Breast epithelium (tissue), 4 donors: ENCODE measurements around the gene SERTAD1. TPM values are rescaled to one million over a fixed set of nuclear protein-coding genes. Genes with fewer than 3 reads are reported as not detected.

Experiments used
- DNase-seq, 2 donors: peaks; one replicate each; pipeline ENCODE4 v3.0.0-alpha.2; 2019; ENCODE audit warnings: low spot score in 2 of 2
- H3K27ac ChIP-seq, 2 donors: fragments of 200-600 bp; sonication (generic) in 1 of 2; one replicate each; pipeline ENCODE4 v1.5.1; 2016 to 2019; ENCODE audit warnings: mild to moderate bottlenecking in 1 of 2
- H3K27me3 ChIP-seq, 2 donors: fragments of 200-600 bp; sonication (generic) in 1 of 2; one replicate each; pipeline versions ENCODE4 v1.5.1 to v1.6.0; 2017 to 2019; ENCODE audit warnings: control low read depth in 1 of 2, mild to moderate bottlenecking in 1 of 2
- H3K36me3 ChIP-seq: fragments of 200-600 bp; one replicate; pipeline ENCODE4 v1.5.1; 2019
- H3K4me1 ChIP-seq, 2 donors: fragments of 200-600 bp; sonication (generic); one replicate each; pipeline ENCODE4 v1.5.1; 2016 to 2019; ENCODE audit warnings: control low read depth in 1 of 2
- H3K4me3 ChIP-seq, 3 donors: fragments of 200-600 bp; sonication (generic); 1 replicate in 2 of 3; 2 replicates in 1 of 3; pipeline ENCODE4 v1.5.1; 2016 to 2019; ENCODE audit warnings: mild to moderate bottlenecking in 3 of 3, moderate library complexity in 2 of 3
- H3K9me3 ChIP-seq, 2 donors: fragments of 200-600 bp; sonication (generic) in 1 of 2; one replicate each; pipeline ENCODE4 v1.5.1; 2016 to 2019; ENCODE audit warnings: control low read depth in 1 of 2
- POLR2A ChIP-seq: fragments of 450-650 bp; IDR thresholded peaks from one replicate; pipeline ENCODE4 v1.6.1; 2016; ENCODE audit warnings: antibody characterized with exemption, mild to moderate bottlenecking, moderate library complexity
- POLR2AphosphoS5 ChIP-seq, 3 donors: sonication (generic); formaldehyde crosslinking; IDR thresholded peaks; one replicate each; pipeline ENCODE4 v1.6.1; 2017; ENCODE audit warnings: antibody characterized with exemption in 3 of 3
- intact Hi-C: fragments of 100-400 bp; cut with DNase I; formaldehyde crosslinking; loops from one replicate; pipeline ENCODE4 v1.15.1; 2023; ENCODE audit warnings: low total_unique reads
- total RNA-seq, 3 donors: library from RNA; depleted of rRNA; stranded (reverse); fragments of >200 nt; gene quantifications; one replicate each; pipeline ENCODE4 v1.1.0, GENCODE V29; 2016
- TF ChIP-seq, protein P1 (sequence below), 3 donors: fragments of 450-650 bp; IDR thresholded peaks; one replicate each; pipeline ENCODE4 v1.5.1; 2016 to 2017; ENCODE audit warnings: antibody characterized with exemption in 3 of 3, mild to moderate bottlenecking in 3 of 3, moderate library complexity in 3 of 3

SERTAD1 gene
- total RNA-seq, 3 donors from 2014 or later = 10.4 to 25.3 (median 18.0) TPM

DNA sequence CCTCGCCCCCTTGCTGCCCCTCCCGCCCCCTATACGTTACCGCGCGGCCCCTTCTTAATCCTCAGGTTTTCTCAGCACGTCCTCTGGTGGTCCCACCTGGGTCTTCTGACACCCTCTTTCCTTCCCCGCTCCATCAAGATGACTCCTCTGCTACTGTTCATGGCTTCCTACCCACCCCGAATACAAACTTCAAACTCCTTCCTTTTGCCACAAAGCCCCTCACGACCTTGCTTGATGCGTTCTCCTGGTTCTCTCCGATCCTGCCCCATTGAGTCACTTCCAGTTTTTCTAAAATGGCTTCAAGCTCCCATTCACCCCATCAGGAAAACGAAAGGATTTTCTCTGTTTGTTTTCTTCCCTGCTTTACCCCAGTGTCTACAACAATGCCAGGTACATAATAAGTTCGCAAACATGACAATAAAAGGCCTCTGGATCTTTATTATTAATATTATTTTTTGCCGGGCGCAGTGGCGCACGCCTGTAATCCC, 19.1 kb upstream of the SERTAD1 start:
- H3K27ac ChIP-seq = peak overlapping the region; percentile 98 to 99
- H3K4me3 ChIP-seq = peak overlapping the region; percentile 90 to 95 (median 94)
- peaks cover 0 to 20% of the 10 kb centered on the region in 2 donors for H3K4me1 ChIP-seq
- TF ChIP-seq POLR2AphosphoS5 (IDR thresholded peaks at IDR 0.05) (peak in 1 of 3 donors; percentile 31), POLR2A (no peak)
- TF ChIP-seq, protein P1, sequence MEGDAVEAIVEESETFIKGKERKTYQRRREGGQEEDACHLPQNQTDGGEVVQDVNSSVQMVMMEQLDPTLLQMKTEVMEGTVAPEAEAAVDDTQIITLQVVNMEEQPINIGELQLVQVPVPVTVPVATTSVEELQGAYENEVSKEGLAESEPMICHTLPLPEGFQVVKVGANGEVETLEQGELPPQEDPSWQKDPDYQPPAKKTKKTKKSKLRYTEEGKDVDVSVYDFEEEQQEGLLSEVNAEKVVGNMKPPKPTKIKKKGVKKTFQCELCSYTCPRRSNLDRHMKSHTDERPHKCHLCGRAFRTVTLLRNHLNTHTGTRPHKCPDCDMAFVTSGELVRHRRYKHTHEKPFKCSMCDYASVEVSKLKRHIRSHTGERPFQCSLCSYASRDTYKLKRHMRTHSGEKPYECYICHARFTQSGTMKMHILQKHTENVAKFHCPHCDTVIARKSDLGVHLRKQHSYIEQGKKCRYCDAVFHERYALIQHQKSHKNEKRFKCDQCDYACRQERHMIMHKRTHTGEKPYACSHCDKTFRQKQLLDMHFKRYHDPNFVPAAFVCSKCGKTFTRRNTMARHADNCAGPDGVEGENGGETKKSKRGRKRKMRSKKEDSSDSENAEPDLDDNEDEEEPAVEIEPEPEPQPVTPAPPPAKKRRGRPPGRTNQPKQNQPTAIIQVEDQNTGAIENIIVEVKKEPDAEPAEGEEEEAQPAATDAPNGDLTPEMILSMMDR (IDR thresholded peaks at IDR 0.05) = peak in 1 of 3 donors; percentile 20
- intact Hi-C loops = no loop called here
- H3K27me3 ChIP-seq = no peaks in the 10 kb centered on the region
- no peak for DNase-seq
- no peaks in the 10 kb centered on the region for H3K36me3 ChIP-seq
- H3K9me3 ChIP-seq = no peaks in the 10 kb centered on the region

DNA sequence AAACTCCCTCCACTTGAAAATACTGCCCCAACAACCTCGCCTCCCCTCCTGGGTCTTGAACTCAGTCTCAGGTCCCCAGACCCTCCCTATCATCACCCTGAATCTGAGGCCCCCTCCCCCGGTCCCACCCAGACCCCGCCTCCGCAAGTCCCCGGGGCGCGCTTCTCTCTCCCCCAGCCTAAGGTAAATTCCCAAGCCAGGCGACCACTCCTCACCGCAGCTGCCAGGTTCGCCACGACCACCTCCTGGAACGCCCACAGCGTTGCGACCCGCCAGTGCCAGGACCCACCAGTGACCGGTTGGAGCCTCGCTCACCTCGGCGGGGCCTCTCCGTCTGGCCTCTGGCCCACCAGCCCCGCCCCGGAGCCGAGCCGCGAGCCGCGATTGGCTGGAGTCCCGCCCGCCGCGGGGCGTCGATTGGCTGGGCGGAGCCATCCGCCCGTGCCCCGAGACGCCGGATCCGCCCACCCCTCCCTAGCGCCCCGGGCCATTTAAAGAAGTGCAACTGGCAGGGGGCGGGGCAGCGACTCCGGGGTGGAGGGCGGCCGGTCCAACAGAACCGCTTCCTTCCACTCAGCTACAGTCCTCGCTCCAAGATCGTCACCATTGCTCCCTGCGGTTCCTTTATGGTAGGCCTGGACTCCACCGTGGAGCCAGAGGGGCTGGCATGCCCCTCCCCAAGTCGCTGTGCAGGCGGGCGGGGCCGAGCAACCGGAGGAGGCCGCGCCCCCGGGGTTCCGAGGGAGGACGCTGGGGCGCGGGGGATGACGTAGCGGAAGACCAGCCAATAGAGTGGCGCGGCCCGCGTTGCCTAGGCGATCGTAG, 18.4 kb upstream of the SERTAD1 start, which contains the start of gene SERTAD3:
SERTAD3 (minus strand) TSS at position 336 of the 825 bp plus-strand sequence. CDS start 2,255 bp downstream, outside the sequence.
- Histone ChIP-seq H3K27me3 (no peaks in the 10 kb centered on the region), H3K4me3 (peak within 1 kb of the TSS; percentile 90 to 95 (median 94)), H3K4me1 (peaks cover 0 to 20% of the 10 kb centered on the region in 2 donors), H3K27ac (peak within 1 kb of the TSS; percentile 98 to 99), H3K9me3 (no peaks in the 10 kb centered on the region), H3K36me3 (no peaks in the 10 kb centered on the region)
- peak; percentile 96 to 97 for DNase-seq
- TF ChIP-seq POLR2A (peak; percentile 93), POLR2AphosphoS5 (IDR thresholded peaks at IDR 0.05) (peak; percentile 68 to 97 (median 89))
- TF ChIP-seq, protein P1 (IDR thresholded peaks at IDR 0.05) = peak in 1 of 3 donors; percentile 18
- intact Hi-C loops = no loop called here

DNA sequence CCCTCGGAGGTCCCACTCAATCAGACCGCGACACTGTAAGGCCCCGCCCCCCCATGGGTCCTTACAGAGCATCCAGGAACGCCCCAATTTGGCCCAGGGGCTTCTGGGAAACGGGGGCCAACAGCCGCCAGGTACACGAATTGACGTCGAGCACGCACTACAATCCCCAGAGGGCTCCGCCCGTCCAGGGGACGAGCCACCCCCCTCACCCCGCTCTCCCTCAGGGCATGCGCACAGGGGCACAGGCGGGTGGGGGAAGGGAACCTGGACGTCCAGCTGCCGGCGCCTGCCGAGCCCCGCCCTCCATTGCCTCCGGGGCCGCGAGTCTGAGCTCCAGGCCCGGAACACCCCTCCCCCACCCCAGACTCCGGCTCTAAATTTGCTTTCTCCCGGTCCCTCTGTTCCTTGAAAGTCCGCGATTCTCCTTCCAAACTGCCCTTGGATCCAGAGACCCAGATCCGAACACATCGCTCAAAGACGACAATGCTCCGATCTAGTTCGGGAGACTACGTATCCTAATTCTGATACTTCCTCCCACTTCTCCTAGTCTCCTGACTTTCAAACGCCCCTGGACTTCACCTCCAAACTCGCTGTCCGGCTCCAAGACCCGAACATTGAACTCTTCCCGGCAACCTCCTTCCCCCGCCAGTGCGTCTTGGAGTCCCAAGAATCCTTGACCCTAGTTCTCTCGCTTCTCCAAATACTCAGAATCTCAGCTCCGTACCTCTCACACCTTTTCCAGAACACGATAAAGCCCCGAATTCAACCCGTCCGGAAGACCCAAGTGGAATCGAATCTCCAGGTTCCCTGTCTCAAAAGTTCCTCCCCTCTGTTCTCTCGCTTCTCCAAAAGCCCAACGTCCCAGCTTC, 17.6 kb upstream of the SERTAD1 start:
- Histone ChIP-seq H3K4me3 (peak overlapping the region; percentile 90 to 95 (median 94)), H3K27ac (peak overlapping the region; percentile 98 to 99), H3K4me1 (peaks cover 0 to 20% of the 10 kb centered on the region in 2 donors), H3K36me3 (no peaks in the 10 kb centered on the region), H3K27me3 (no peaks in the 10 kb centered on the region), H3K9me3 (no peaks in the 10 kb centered on the region)
- peak; percentile 91 to 97 (median 96) for TF ChIP-seq POLR2AphosphoS5 (IDR thresholded peaks at IDR 0.05)
- TF ChIP-seq, protein P1 (IDR thresholded peaks at IDR 0.05) = no peak
- TF ChIP-seq POLR2A = no peak
- DNase-seq = peak; percentile 99 to 100
- intact Hi-C loops = no loop called here

DNA sequence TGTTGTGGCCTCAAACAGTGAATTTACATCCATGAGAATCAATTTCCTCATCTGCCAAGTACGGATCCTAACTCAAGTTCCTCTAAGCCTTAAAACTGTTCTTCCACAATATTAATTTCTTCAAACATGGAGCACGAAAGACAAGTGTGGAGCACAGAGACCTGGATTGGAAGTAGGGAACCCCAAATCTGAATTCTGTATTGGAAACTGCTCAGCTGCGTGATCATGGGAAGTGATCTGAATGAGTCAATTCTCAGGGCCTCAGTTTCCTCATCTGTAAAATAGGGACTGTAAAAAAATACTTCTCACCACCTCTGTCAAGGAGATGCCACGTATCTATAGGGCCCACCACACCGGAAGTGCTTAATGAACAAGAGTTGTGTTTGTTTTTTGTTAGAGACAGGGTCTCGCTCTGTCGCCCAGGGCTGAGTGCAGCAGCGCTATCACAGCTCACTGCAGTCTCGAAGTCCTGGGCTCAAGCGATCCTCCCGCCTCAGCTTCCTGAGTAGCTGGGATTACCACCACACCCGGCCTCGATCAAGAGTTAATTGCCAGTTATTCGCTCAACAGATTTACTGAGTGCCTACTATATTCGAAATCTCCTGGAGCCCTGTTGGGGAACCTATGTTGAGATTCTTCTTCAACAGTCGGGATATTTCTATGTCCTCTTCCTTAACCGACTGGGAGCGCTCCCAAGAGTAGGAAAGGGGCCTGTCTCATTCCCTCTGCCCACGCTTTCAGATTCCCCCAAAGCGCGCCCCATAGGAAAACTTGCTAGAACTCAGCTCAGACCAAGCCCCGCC, 16.7 kb upstream of the SERTAD1 start:
- intact Hi-C loops = no loop called here
- no peak for TF ChIP-seq POLR2AphosphoS5 (IDR thresholded peaks at IDR 0.05)
- TF ChIP-seq POLR2A = no peak
- TF ChIP-seq, protein P1 (IDR thresholded peaks at IDR 0.05) = no peak
- H3K27me3 ChIP-seq = no peaks in the 10 kb centered on the region
- DNase-seq = no peak
- H3K4me1 ChIP-seq = peaks cover 0 to 20% of the 10 kb centered on the region in 2 donors
- H3K36me3 ChIP-seq = no peaks in the 10 kb centered on the region
- peak overlapping the region; percentile 98 to 99 for H3K27ac ChIP-seq
- peak overlapping the region; percentile 90 to 95 (median 94) for H3K4me3 ChIP-seq
- H3K9me3 ChIP-seq = no peaks in the 10 kb centered on the region
